HG03571 (cell line): Measurements from ENCODE around the gene TMEM256.

Experiments
- ATAC-seq: cut with Tn5 transposase; IDR thresholded peaks from one replicate; pipeline ENCODE4 v1.9.1; 2021; ENCODE audit not compliant: unreplicated experiment

The TMEM256 gene

DNA sequence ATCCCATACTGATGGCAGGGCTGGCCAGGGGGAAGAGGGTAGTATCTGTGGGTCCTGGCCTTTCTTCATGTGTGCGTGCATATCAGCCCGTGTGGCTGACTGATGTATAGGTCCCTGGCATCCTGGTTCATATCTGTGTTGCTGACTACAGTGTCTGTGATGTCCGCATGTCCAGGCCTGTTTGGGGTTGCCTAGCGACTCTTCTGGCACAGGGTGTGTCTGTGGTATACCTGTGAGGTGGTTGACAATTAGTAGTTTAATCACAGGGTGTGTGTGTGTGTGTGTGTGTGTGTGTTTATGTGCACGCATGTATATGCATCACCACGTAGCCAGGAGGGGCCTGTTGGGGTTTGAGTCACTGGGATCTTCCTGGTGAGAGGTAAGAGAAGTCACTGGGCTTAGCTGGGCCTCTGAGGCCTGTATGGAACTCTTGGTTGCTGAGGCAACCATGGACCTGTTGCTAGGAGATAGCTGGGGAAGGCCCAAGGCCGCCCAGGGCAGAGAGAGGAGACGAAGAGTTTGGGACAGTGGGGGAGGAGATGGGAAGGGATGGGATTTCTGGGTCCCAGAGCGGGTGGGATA, 49.5 kb downstream of the TMEM256 start:
- ATAC-seq = no peak
